SHP77 treated with DMSO at 0.1 percent for 48 hours (cell line): ENCODE measurements around the gene KLHL17.
"Not testable (repeated sequence)": the region's sequence is repeated elsewhere in the genome, so short reads cannot be mapped to it uniquely, and the experiment has no call there.

Source experiments
- DNase-seq: peaks from one replicate; lab custom pipeline; 2025; lab: John Stamatoyannopoulos, UW

The KLHL17 gene

DNA sequence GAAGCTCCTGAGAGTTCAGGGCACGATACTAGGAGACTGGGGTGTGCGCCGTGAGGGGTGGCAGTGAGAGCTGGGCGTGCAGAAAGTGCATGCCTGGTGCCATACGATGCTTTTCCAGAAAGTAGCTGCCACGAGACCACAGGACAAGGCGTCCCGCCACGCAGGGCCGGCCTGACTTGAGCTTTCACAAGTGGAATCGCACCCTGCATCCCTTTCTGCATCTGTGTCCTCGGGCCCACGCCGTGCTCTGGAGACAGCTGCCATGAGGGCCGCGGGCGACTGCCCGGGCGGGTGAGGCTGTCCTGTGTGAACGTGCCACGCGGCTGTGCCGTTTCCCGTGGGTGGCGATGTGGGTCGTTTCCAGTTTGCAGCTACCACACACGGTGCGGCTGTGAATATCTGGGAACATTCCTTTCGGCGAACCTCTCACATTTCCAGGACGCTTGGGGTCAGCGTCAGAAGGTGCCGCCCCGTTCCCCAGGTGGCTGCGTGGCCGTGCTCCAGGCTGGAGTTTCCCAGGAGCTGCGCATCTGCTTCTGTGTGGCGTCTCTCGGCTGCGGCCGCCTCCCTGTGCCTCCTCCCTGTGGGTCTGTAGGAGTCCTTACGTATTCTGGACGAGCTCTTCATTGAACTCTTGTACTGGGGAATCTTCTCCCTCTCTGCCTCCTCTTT is 22.5 kb downstream of the KLHL17 start:
- DNase-seq, result no peak

DNA sequence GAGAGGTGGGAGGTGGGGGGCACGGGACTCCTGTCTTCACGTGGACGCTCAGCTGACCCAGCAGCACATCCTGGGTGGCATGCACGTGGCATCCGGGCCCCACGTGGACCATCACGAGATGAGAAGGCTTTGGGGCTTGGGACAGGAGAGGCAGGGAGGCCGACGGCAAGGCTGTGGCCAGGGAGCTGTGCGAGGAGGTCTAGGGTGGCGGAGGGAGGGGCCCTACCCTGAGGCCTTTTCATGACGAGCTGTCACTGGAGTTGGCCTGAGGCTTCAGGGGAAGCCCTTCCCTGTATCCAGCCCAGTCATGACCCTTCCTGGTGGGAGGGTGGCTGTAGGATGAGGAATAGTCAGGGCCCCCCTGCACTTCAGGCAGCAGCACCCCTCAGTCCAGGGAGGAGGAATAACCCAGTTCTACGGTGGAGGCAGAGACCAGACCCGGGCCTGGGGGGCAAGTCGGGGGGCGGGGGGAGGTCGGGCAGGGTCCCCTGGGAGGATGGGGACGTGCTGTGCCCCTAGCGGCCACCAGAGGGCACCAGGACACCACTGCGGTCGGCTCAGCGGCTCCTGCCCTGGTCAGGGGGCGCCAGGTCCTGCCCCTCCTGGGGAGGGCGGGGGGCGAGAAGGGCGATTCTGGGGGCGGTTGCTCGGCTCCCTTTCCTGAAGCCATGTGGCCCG is 23.6 kb downstream of the KLHL17 start:
- DNase-seq, result no peak

- DNase-seq, result no peak
These were observed 24.1 kb downstream of the KLHL17 start for GRCh38 chr1:984476-984814.

- no peak for DNase-seq
These were observed 24.7 kb downstream of the KLHL17 start for GRCh38 chr1:985126-985525.

DNA sequence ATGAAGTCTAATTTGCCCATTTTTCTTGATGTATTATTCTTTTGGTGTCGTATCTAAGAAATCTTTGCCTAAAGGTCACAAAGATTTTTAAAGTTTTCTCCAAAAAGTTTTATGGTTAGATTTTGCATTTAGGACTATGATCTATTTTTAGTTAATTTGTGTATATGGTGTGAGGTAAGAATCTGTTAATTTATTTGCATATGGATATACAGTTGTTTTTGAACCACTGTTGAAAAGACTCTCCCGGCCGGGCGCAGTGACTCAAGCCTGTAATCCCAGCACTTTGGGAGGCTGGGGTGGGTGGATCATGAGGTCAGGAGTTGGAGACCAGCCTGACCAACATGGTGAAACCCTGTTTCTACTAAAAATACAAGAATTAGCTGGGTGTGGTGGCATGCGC is 27.7 kb downstream of the KLHL17 start:
- DNase-seq, result not testable (repeated sequence)

DNA sequence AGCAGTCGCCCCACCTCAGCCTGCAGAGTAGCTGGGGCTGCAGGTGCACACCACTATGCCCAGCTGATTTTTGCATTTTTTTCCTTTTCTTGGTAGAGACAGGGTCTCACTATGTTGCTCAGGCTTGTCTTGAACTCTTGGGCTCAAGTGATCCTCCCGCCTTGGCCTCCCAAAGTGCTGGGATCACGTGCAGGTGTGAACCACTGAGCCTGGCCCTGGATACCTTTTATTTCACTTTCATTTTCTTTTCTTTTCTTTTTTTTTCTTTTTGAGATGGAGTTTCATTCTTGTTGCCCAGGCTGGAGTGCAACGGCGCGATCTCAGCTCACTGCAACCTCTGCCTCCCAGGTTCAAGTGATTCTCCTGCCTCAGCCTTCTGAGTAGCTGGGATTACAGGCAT is 30.9 kb downstream of the KLHL17 start:
- DNase-seq, result not testable (repeated sequence)

DNA sequence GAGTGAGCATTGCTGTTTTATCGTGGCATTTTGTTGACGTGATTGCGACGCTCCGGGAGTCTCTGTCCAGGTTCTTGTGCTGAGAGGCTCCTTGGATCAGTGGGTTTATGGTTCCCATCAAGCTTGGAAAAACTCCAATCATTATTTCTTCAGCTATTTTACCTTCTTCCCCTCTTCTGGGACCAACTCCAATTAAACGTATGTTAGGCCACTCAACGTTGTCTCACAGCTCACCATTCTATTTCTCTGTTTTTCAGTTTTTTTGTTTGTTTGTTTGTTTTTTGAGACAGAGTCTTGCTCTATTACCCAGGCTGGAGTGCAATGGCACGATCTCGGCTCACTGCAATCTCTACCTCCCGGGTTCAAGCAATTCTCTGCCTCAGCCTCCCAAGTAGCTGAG is 31.5 kb downstream of the KLHL17 start:
- DNase-seq, result no peak

- no peak for DNase-seq
These were observed 32.0 kb downstream of the KLHL17 start for GRCh38 chr1:992362-992761.

GRCh38 chr1:993379-993995 is 33.1 kb downstream of the KLHL17 start:
- no peak for DNase-seq

- not testable (repeated sequence) for DNase-seq
These were observed 34.2 kb downstream of the KLHL17 start for GRCh38 chr1:994546-994945.

DNA sequence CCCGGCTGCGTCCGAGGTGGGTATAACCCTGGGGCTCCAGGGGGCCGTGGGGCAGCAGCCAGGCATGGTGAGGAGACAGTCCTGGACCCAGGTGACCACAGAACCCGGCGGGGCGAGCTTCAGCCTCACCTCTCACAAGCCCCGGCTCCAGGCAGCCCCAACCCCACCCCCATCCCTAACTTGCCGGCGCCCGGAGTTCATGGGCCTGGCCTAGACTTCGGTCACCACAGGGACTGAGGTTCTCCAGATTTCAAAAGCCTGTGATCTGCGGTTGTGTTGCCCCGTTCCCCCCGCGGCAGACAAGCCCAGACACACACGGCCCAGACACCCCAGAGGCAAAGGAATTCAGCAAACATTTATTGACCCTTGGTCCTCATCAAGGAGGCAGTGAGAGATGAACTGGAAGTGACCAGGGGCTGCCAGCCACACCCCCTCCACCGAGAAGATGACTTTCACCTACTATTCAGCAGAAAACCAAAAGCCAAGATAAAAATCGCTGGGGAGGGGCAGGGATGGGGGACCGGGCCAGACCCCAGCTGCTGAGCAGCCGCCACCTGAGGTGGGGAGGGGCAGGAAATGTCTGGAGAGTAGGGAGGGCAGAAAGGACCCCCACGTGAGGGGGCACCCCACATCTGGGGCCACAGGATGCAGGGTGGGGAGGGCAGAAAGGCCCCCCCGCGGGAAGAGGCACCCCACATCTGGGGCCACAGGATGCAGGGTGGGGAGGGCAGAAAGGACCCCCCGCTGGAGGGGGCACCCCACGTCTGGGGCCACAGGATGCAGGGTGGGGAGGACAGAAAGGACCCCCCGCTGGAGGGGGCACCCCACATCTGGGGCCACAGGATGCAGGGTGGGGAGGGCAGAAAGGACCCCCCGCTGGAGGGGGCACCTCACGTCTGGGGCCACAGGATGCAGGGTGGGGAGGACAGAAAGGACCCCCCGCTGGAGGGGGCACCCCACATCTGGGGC is 35.6 kb downstream of the KLHL17 start:
- DNase-seq, result no peak

GRCh38 chr1:996851-997712 is 36.7 kb downstream of the KLHL17 start:
- DNase-seq, result no peak

- DNase-seq, result no peak
These were observed 37.3 kb downstream of the KLHL17 start for GRCh38 chr1:997713-997992.

DNA sequence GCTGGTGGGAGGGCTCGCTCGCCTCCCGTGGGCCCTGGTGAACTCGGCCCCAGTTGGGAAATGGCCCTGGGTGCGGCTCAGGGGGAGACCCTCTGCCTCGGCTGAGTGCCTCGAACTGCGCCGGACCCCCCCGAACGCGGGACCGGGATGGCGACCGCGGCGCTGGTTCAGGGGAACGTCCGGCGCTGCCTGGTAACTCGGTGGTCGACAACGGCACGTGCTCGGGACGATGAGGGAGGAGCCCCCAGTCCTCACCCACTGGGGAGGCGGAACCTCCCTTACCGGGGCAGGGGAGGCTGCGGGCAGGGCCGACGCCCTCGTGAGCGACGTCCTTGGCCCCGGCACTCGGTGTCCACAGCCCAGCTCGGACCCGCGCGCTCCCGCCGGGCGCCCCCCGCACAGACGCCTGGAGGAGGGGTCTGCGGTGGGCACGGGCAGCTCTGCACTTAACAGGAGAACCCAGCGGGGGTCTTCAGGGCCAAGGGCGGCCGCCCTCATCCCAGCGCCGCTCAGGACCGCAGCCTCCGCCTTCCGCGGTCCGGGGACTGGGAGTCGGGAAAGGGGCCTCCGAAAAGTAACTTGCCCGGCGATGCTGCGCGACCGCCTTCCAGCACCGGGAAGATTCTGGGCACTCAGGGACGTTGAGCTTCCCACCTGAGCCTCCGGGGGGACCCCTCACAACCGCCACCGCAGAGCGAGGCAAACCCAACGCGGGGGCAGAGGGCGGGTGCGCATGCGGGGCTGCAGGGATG is 37.8 kb downstream of the KLHL17 start:
- DNase-seq, result no peak

GRCh38 chr1:998745-998994 is 38.3 kb downstream of the KLHL17 start:
- DNase-seq, result no peak

DNA sequence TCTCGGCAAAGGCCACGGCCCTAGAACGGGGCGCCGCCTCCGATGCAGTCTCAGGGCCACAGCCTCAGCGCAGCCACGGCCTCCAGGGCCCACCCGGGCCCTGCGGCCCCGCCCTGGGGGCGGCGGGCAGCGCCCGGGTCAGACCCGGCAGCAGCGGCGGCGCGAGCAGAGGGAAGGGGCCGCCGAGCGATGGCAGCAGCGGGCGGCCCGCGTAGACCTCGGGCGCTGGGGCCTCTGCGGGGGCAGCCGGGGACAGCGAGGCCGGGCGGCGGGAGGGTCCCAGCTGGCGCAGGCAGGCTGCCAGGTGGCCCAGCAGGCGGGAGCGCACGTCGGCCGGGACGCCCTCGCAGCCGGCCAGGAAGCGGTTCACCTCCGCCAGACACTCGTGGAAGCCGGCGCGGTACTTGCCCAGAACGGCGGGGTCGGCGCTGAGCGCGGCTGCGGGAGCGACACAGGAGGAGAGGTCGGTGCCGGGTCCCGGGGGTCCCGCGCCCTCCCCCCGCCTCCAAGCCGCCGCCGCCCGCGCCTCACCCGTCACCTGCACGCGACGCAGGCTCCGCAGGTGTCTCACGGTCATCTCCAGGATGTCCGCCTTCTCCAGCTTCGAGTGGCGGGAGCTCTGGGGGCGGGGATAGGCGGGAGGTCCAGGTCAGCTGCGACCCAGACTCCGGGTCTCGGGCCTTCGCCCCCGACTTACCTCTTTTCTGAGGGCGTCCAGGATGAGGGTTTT is 38.8 kb downstream of the KLHL17 start:
- DNase-seq, result no peak

DNA sequence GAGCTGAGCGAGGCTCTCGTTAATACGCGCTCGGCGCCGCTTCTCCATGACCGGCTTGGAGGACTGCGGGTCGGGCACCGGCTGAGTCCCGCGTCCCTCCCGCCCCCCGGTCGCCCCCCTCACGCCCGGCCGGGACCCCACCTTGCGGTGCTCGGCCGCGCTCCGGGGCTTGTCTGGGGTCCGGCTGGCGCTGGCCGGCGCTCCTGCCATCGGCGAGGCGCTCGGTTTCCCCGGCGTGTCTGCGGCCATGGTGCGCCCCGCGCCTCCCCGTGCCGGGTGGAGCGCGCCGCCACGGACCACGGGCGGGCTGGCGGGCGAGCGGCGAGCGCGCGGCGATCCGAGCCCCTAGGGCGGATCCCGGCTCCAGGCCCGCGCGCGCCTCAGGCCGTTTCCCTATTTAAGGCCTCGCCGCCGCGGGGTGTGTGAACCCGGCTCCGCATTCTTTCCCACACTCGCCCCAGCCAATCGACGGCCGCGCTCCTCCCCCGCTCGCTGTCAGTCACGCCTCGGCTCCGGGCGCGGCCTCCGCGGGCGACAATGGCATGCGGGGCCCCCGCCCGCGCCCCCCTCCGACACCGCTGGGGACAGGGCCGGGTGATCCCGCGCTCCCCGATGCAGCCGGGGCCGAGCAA is 39.5 kb downstream of the KLHL17 start, which contains the start of gene HES4:
Gene HES4 (minus strand): TSS at position 373 of the 632 bp plus-strand sequence. CDS start 124 bp downstream, at position 249.
- no peak for DNase-seq

- no peak for DNase-seq
These were observed 40.1 kb downstream of the KLHL17 start for GRCh38 chr1:1000357-1001056.

DNA sequence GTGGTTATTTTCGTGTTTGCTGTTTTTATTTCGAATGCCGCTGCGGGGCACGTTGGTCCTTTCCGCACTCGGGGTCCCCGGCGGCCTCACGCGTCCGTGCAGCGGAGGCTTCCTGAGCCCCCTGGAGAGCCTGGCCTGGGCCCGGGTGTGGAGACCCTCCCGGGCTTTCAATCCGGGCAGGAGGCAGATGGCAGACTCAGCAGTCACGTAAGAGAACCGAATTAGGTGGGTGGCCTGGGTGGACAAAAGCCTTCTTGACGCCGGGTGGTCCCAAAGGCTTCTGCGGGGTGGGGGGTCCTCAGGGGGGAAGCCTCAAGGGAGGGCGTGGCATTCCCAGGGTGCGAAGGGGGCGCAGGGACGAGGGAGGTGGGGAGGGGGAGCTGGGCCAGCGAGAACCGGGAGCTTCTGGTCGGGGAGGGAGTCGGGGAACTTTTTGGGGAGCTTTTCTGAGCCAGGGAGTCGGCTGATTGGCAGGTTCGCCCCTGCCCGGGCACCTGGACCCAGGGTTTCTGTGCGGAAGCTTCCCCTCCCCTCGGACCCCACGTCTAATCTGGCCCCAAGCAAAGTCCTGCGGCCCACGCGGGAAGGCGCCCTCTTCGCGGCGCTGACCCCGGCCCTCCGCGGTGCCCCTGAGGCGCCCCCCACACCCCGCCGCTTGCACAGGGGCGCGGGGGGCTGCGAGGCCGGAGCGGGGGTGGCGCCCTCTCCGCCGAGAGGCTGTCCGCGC is 40.8 kb downstream of the KLHL17 start:
- no peak for DNase-seq
